A549 (cell line): ENCODE results near the gene GDNF.

Source experiments
- CTCF ChIP-seq: fragments of >200 bp; sonication (Bioruptor Twin); formaldehyde crosslinking; IDR thresholded peaks from 3 replicates; pipeline ENCODE4 v1.5.1; 2016
- JUN ChIP-seq, 2 experiments: fragments of >200 bp; sonication (Bioruptor Twin); formaldehyde crosslinking; IDR thresholded peaks; 2 replicates in 1 of 2; 3 replicates in 1 of 2; pipeline ENCODE4 v1.6.1; 2016 to 2017
- TF ChIP-seq, protein P1 (sequence below): IDR thresholded peaks from 2 replicates; pipeline ENCODE4 v1.6.1; 2012
- TF ChIP-seq, protein P2 (sequence below): fragments of 200-600 bp; sonication (generic); IDR thresholded peaks from 2 replicates; pipeline ENCODE4 v1.6.1; 2016; ENCODE audit warnings: antibody characterized with exemption, mild to moderate bottlenecking, moderate library complexity

GRCh38 chr5:37858250-37858649, 18.4 kb upstream of the GDNF start:
- TF ChIP-seq, protein P1, sequence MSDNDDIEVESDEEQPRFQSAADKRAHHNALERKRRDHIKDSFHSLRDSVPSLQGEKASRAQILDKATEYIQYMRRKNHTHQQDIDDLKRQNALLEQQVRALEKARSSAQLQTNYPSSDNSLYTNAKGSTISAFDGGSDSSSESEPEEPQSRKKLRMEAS: no peak
- no peak for TF ChIP-seq CTCF
- no peak for TF ChIP-seq JUN (IDR thresholded peaks at IDR 0.05)
- TF ChIP-seq, protein P2, sequence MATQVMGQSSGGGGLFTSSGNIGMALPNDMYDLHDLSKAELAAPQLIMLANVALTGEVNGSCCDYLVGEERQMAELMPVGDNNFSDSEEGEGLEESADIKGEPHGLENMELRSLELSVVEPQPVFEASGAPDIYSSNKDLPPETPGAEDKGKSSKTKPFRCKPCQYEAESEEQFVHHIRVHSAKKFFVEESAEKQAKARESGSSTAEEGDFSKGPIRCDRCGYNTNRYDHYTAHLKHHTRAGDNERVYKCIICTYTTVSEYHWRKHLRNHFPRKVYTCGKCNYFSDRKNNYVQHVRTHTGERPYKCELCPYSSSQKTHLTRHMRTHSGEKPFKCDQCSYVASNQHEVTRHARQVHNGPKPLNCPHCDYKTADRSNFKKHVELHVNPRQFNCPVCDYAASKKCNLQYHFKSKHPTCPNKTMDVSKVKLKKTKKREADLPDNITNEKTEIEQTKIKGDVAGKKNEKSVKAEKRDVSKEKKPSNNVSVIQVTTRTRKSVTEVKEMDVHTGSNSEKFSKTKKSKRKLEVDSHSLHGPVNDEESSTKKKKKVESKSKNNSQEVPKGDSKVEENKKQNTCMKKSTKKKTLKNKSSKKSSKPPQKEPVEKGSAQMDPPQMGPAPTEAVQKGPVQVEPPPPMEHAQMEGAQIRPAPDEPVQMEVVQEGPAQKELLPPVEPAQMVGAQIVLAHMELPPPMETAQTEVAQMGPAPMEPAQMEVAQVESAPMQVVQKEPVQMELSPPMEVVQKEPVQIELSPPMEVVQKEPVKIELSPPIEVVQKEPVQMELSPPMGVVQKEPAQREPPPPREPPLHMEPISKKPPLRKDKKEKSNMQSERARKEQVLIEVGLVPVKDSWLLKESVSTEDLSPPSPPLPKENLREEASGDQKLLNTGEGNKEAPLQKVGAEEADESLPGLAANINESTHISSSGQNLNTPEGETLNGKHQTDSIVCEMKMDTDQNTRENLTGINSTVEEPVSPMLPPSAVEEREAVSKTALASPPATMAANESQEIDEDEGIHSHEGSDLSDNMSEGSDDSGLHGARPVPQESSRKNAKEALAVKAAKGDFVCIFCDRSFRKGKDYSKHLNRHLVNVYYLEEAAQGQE: no peak
